ENCODE measurements around the gene TGM6. TPM values are rescaled to one million over a fixed set of nuclear protein-coding genes. Genes with fewer than 3 reads are reported as not detected.

Gene TGM6
- total and polyA plus RNA-seq, 5 donors from 2014 or later, result not detected

- Histone ChIP-seq H3K4me1 (ENCODE audit: control insufficient read depth, insufficient read depth, low read length, poor library complexity, severe bottlenecking) (peaks cover 6% of the 10 kb centered on the region), H3K9me3 (ENCODE audit: control insufficient read depth in 2 of 2, low read length in 2 of 2) (peaks cover 0 to 7% of the 10 kb centered on the region in 2 experiments), H3K27me3 (ENCODE audit: control insufficient read depth, insufficient read depth, low read length) (peaks cover 7% of the 10 kb centered on the region), H3K4me3 (ENCODE audit: low read depth, low read length) (no peak overlapping the region), H3K36me3 (ENCODE audit: control insufficient read depth, insufficient read depth, low read length) (no peaks in the 10 kb centered on the region), H3K27ac (ENCODE audit: insufficient read depth, low read length, poor library complexity, severe bottlenecking) (no peak overlapping the region)
- H3K9me3 Mint-ChIP-seq, result peaks cover 0 to 2% (median 0%) of the 10 kb centered on the region in 7 donors
- ATAC-seq (ENCODE audit: low read depth in 2 of 2) (no peak), DNase-seq (no peak)
- H3K27me3 Mint-ChIP-seq, result peaks cover 29% of the 10 kb centered on the region
- H3K4me1 Mint-ChIP-seq, result peaks cover 0 to 8% (median 3%) of the 10 kb centered on the region in 4 donors
- H3K27ac Mint-ChIP-seq, result no peak overlapping the region
- no peaks in the 10 kb centered on the region for H3K36me3 Mint-ChIP-seq
- H3K4me3 Mint-ChIP-seq, result no peak overlapping the region
Measured at GRCh38 chr20:2350606-2351005, 30.1 kb upstream of the TGM6 start.

GRCh38 chr20:2353231-2353630, 27.5 kb upstream of the TGM6 start:
- no peaks in the 10 kb centered on the region for H3K36me3 Mint-ChIP-seq
- DNase-seq (no peak), ATAC-seq (ENCODE audit: low read depth in 2 of 2) (no peak)
- H3K36me3 ChIP-seq (ENCODE audit: control insufficient read depth, insufficient read depth, low read length), result no peaks in the 10 kb centered on the region
- no peak overlapping the region for H3K4me3 ChIP-seq (ENCODE audit: low read depth, low read length)
- H3K9me3 Mint-ChIP-seq, result peaks cover 0 to 4% (median 0%) of the 10 kb centered on the region in 7 donors
- H3K27ac Mint-ChIP-seq, result peak overlapping the region in 1 of 3 donors; percentile 70
- no peak overlapping the region for H3K27ac ChIP-seq (ENCODE audit: insufficient read depth, low read length, poor library complexity, severe bottlenecking)
- H3K9me3 ChIP-seq (ENCODE audit: control insufficient read depth in 2 of 2, low read length in 2 of 2), result no peaks in the 10 kb centered on the region
- peaks cover 6% of the 10 kb centered on the region for H3K4me1 ChIP-seq (ENCODE audit: control insufficient read depth, insufficient read depth, low read length, poor library complexity, severe bottlenecking)
- H3K4me3 Mint-ChIP-seq, result no peak overlapping the region
- H3K27me3 Mint-ChIP-seq, result peaks cover 38% of the 10 kb centered on the region
- H3K4me1 Mint-ChIP-seq, result peaks cover 0 to 8% (median 3%) of the 10 kb centered on the region in 4 donors
- peaks cover 7% of the 10 kb centered on the region for H3K27me3 ChIP-seq (ENCODE audit: control insufficient read depth, insufficient read depth, low read length)

- Histone ChIP-seq H3K36me3 (ENCODE audit: control insufficient read depth, insufficient read depth, low read length) (no peaks in the 10 kb centered on the region), H3K4me1 (ENCODE audit: control insufficient read depth, insufficient read depth, low read length, poor library complexity, severe bottlenecking) (peaks cover under 1% of the 10 kb centered on the region), H3K27ac (ENCODE audit: insufficient read depth, low read length, poor library complexity, severe bottlenecking) (no peak overlapping the region), H3K27me3 (ENCODE audit: control insufficient read depth, insufficient read depth, low read length) (peaks cover 6% of the 10 kb centered on the region), H3K9me3 (ENCODE audit: control insufficient read depth in 2 of 2, low read length in 2 of 2) (peaks cover 14 to 16% of the 10 kb centered on the region in 2 experiments), H3K4me3 (ENCODE audit: low read depth, low read length) (no peak overlapping the region)
- Mint-ChIP-seq H3K36me3 (no peaks in the 10 kb centered on the region), H3K27me3 (peaks cover 32% of the 10 kb centered on the region), H3K9me3 (peaks cover 1 to 18% (median 11%) of the 10 kb centered on the region in 7 donors), H3K4me1 (peaks cover 0 to under 1% (median 0%) of the 10 kb centered on the region in 4 donors), H3K4me3 (no peak overlapping the region), H3K27ac (no peak overlapping the region)
- no peak for DNase-seq
- no peak for ATAC-seq (ENCODE audit: low read depth in 2 of 2)
Measured at GRCh38 chr20:2357114-2357513, 23.6 kb upstream of the TGM6 start.

GRCh38 chr20:2358006-2358405, 22.7 kb upstream of the TGM6 start:
- DNase-seq (no peak), ATAC-seq (ENCODE audit: low read depth in 2 of 2) (no peak)
- H3K27me3 Mint-ChIP-seq, result peaks cover 30% of the 10 kb centered on the region
- H3K9me3 ChIP-seq (ENCODE audit: control insufficient read depth in 2 of 2, low read length in 2 of 2), result peaks cover 16 to 17% of the 10 kb centered on the region in 2 experiments
- H3K4me1 ChIP-seq (ENCODE audit: control insufficient read depth, insufficient read depth, low read length, poor library complexity, severe bottlenecking), result no peaks in the 10 kb centered on the region
- no peak overlapping the region for H3K27ac ChIP-seq (ENCODE audit: insufficient read depth, low read length, poor library complexity, severe bottlenecking)
- peaks cover 3% of the 10 kb centered on the region for H3K27me3 ChIP-seq (ENCODE audit: control insufficient read depth, insufficient read depth, low read length)
- no peak overlapping the region for H3K4me3 Mint-ChIP-seq
- H3K9me3 Mint-ChIP-seq, result peaks cover 1 to 18% (median 11%) of the 10 kb centered on the region in 7 donors
- H3K4me1 Mint-ChIP-seq, result no peaks in the 10 kb centered on the region
- H3K36me3 Mint-ChIP-seq, result no peaks in the 10 kb centered on the region
- H3K4me3 ChIP-seq (ENCODE audit: low read depth, low read length), result no peak overlapping the region
- no peak overlapping the region for H3K27ac Mint-ChIP-seq
- no peaks in the 10 kb centered on the region for H3K36me3 ChIP-seq (ENCODE audit: control insufficient read depth, insufficient read depth, low read length)

- H3K9me3 Mint-ChIP-seq, result peaks cover 1 to 20% (median 12%) of the 10 kb centered on the region in 7 donors
- ATAC-seq (ENCODE audit: low read depth in 2 of 2) (no peak), DNase-seq (no peak)
- H3K4me1 Mint-ChIP-seq, result no peaks in the 10 kb centered on the region
- peaks cover 18% of the 10 kb centered on the region for H3K27me3 Mint-ChIP-seq
- Histone ChIP-seq H3K36me3 (ENCODE audit: control insufficient read depth, insufficient read depth, low read length) (no peaks in the 10 kb centered on the region), H3K27me3 (ENCODE audit: control insufficient read depth, insufficient read depth, low read length) (peaks cover 6% of the 10 kb centered on the region), H3K4me3 (ENCODE audit: low read depth, low read length) (no peak overlapping the region), H3K4me1 (ENCODE audit: control insufficient read depth, insufficient read depth, low read length, poor library complexity, severe bottlenecking) (no peaks in the 10 kb centered on the region), H3K9me3 (ENCODE audit: control insufficient read depth in 2 of 2, low read length in 2 of 2) (peaks cover 16 to 17% of the 10 kb centered on the region in 2 experiments), H3K27ac (ENCODE audit: insufficient read depth, low read length, poor library complexity, severe bottlenecking) (no peak overlapping the region)
- H3K27ac Mint-ChIP-seq, result no peak overlapping the region
- H3K36me3 Mint-ChIP-seq, result no peaks in the 10 kb centered on the region
- H3K4me3 Mint-ChIP-seq, result no peak overlapping the region
Measured at GRCh38 chr20:2361035-2361593, 19.6 kb upstream of the TGM6 start.

- Mint-ChIP-seq H3K4me3 (no peak overlapping the region), H3K36me3 (no peaks in the 10 kb centered on the region), H3K9me3 (peaks cover 0 to 20% (median 12%) of the 10 kb centered on the region in 7 donors), H3K4me1 (no peaks in the 10 kb centered on the region), H3K27ac (no peak overlapping the region), H3K27me3 (peaks cover 6% of the 10 kb centered on the region)
- no peak for DNase-seq
- no peaks in the 10 kb centered on the region for H3K36me3 ChIP-seq (ENCODE audit: control insufficient read depth, insufficient read depth, low read length)
- H3K27ac ChIP-seq (ENCODE audit: insufficient read depth, low read length, poor library complexity, severe bottlenecking), result no peak overlapping the region
- no peaks in the 10 kb centered on the region for H3K4me1 ChIP-seq (ENCODE audit: control insufficient read depth, insufficient read depth, low read length, poor library complexity, severe bottlenecking)
- no peak for ATAC-seq (ENCODE audit: low read depth in 2 of 2)
- peaks cover 16 to 17% of the 10 kb centered on the region in 2 experiments for H3K9me3 ChIP-seq (ENCODE audit: control insufficient read depth in 2 of 2, low read length in 2 of 2)
- no peak overlapping the region for H3K4me3 ChIP-seq (ENCODE audit: low read depth, low read length)
- H3K27me3 ChIP-seq (ENCODE audit: control insufficient read depth, insufficient read depth, low read length), result peaks cover 10% of the 10 kb centered on the region
Measured at GRCh38 chr20:2363187-2363586, 17.5 kb upstream of the TGM6 start.

GRCh38 chr20:2363587-2363986, 17.1 kb upstream of the TGM6 start:
- Mint-ChIP-seq H3K36me3 (no peaks in the 10 kb centered on the region), H3K27me3 (peaks cover 6% of the 10 kb centered on the region), H3K27ac (no peak overlapping the region), H3K4me3 (no peak overlapping the region), H3K4me1 (no peaks in the 10 kb centered on the region), H3K9me3 (peaks cover 0 to 20% (median 12%) of the 10 kb centered on the region in 7 donors)
- Histone ChIP-seq H3K27me3 (ENCODE audit: control insufficient read depth, insufficient read depth, low read length) (peaks cover 10% of the 10 kb centered on the region), H3K27ac (ENCODE audit: insufficient read depth, low read length, poor library complexity, severe bottlenecking) (no peak overlapping the region), H3K4me1 (ENCODE audit: control insufficient read depth, insufficient read depth, low read length, poor library complexity, severe bottlenecking) (no peaks in the 10 kb centered on the region), H3K36me3 (ENCODE audit: control insufficient read depth, insufficient read depth, low read length) (no peaks in the 10 kb centered on the region), H3K9me3 (ENCODE audit: control insufficient read depth in 2 of 2, low read length in 2 of 2) (peaks cover 16 to 17% of the 10 kb centered on the region in 2 experiments), H3K4me3 (ENCODE audit: low read depth, low read length) (no peak overlapping the region)
- ATAC-seq (ENCODE audit: low read depth in 2 of 2) (no peak), DNase-seq (no peak)

GRCh38 chr20:2364044-2364443, 16.7 kb upstream of the TGM6 start:
- no peak for ATAC-seq (ENCODE audit: low read depth in 2 of 2)
- H3K36me3 Mint-ChIP-seq, result no peaks in the 10 kb centered on the region
- H3K27me3 Mint-ChIP-seq, result peaks cover 7% of the 10 kb centered on the region

More at GRCh38 chr20:2364044-2364443, 16.7 kb upstream of the TGM6 start:
- Histone ChIP-seq H3K27me3 (ENCODE audit: control insufficient read depth, insufficient read depth, low read length) (peaks cover 10% of the 10 kb centered on the region), H3K4me1 (ENCODE audit: control insufficient read depth, insufficient read depth, low read length, poor library complexity, severe bottlenecking) (no peaks in the 10 kb centered on the region), H3K9me3 (ENCODE audit: control insufficient read depth in 2 of 2, low read length in 2 of 2) (peaks cover 16 to 17% of the 10 kb centered on the region in 2 experiments), H3K4me3 (ENCODE audit: low read depth, low read length) (no peak overlapping the region), H3K27ac (ENCODE audit: insufficient read depth, low read length, poor library complexity, severe bottlenecking) (no peak overlapping the region), H3K36me3 (ENCODE audit: control insufficient read depth, insufficient read depth, low read length) (no peaks in the 10 kb centered on the region)
- no peaks in the 10 kb centered on the region for H3K4me1 Mint-ChIP-seq
- no peak overlapping the region for H3K27ac Mint-ChIP-seq
- H3K4me3 Mint-ChIP-seq, result no peak overlapping the region
- H3K9me3 Mint-ChIP-seq, result peaks cover 0 to 21% (median 12%) of the 10 kb centered on the region in 7 donors
- DNase-seq, result no peak

All from CD4-positive, CD25-positive, alpha-beta regulatory T cell (primary cell).